HG03432 (cell line): ENCODE data around the gene ZNF615.
"Not testable (repeated sequence)": the region's sequence is repeated elsewhere in the genome, so short reads cannot be mapped to it uniquely, and the experiment has no call there.

Experiments used
- ATAC-seq: cut with Tn5 transposase; IDR thresholded peaks from one replicate; pipeline ENCODE4 v1.9.1; 2021; ENCODE audit warnings: mild to moderate bottlenecking, moderate library complexity; ENCODE audit not compliant: unreplicated experiment

The ZNF615 gene

GRCh38 chr19:51980926-51981325 lies 27.1 kb downstream of the ZNF615 start:
- not testable (repeated sequence) for ATAC-seq

GRCh38 chr19:51980116-51980736 lies 27.8 kb downstream of the ZNF615 start:
- ATAC-seq: no peak

- no peak for ATAC-seq
Measured at GRCh38 chr19:51978882-51979281, 29.1 kb downstream of the ZNF615 start.

- no peak for ATAC-seq
Measured at GRCh38 chr19:51977346-51977745, 30.7 kb downstream of the ZNF615 start.

- no peak for ATAC-seq
Measured at GRCh38 chr19:51976852-51977251, 31.2 kb downstream of the ZNF615 start.

- ATAC-seq: not testable (repeated sequence)
Measured at GRCh38 chr19:51975787-51976186, 32.2 kb downstream of the ZNF615 start.

GRCh38 chr19:51971624-51972023 lies 36.4 kb downstream of the ZNF615 start:
- ATAC-seq: no peak

GRCh38 chr19:51970718-51971117 lies 37.3 kb downstream of the ZNF615 start:
- no peak for ATAC-seq

- no peak for ATAC-seq
Measured at GRCh38 chr19:51965583-51965982, 42.4 kb downstream of the ZNF615 start.

GRCh38 chr19:51960621-51961233 lies 47.3 kb downstream of the ZNF615 start:
- not testable (repeated sequence) for ATAC-seq

GRCh38 chr19:51959791-51960190 lies 48.2 kb downstream of the ZNF615 start:
- ATAC-seq: no peak

GRCh38 chr19:51957846-51958245 lies 50.2 kb downstream of the ZNF615 start:
- not testable (repeated sequence) for ATAC-seq

- ATAC-seq: no peak
Measured at GRCh38 chr19:51948975-51949374, 59.0 kb downstream of the ZNF615 start.

- ATAC-seq: no peak
Measured at GRCh38 chr19:51946602-51947001, 61.4 kb downstream of the ZNF615 start.

GRCh38 chr19:51944798-51945552 lies 63.0 kb downstream of the ZNF615 start:
- no peak for ATAC-seq
